Measurements from ENCODE around the gene KCNH6. TPM values are rescaled to one million over a fixed set of nuclear protein-coding genes. Genes with fewer than 3 reads are reported as not detected.

The KCNH6 gene
- total RNA-seq, 1 experiment from 2014 or later, result 1.6 TPM

DNA sequence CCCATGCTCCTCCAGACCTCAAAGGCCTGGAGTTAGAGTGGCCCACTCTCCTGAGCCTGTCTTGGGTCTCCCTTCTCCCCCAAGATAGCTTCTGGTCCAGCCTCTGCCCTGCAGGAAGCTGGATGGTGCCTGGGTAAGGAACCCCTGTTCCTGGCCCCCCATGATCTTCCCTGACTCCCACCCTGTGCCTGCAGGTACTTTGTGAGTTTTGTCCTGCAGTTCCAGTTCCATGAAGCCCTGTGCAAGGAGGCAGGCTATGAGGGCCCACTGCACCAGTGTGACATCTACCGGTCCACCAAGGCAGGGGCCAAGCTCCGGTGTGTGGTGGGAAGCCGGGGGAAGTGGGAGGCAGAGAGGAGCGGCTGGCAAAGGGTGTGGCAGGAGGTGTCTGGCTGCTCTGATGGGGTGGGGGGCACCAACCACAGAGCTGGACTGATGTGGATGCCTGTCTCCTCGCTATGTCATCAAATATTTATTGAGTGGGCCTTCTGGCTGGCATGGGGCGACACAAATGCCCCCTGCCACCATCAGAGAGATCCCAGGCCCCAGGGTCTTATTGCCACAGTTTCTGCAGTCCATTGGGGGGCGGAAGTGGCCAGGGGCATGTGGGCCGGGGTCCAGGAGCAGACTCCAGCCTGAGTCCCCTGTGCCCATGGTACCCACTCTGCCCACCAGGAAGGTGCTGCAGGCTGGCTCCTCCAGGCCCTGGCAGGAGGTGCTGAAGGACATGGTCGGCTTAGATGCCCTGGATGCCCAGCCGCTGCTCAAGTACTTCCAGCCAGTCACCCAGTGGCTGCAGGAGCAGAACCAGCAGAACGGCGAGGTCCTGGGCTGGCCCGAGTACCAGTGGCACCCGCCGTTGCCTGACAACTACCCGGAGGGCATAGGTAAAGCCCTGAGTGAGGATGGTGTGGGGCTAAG is 39.2 kb upstream of the KCNH6 start:
- H3K9ac ChIP-seq (ENCODE audit: extremely low read depth, insufficient read length, low read length), result no peak overlapping the region
- no peak overlapping the region for H3K27ac Mint-ChIP-seq
- H3K36me3 Mint-ChIP-seq (ENCODE audit: insufficient read depth in 1 of 3, low read depth in 3 of 3), result no peaks in the 10 kb centered on the region
- H3K27me3 Mint-ChIP-seq (ENCODE audit: low read depth), result peaks cover 2% of the 10 kb centered on the region
- H4K5ac ChIP-seq (ENCODE audit: insufficient read length, low read depth, low read length), result no peak overlapping the region
- H2BK120ac ChIP-seq (ENCODE audit: low read depth, low read length, poor library complexity, severe bottlenecking), result no peak overlapping the region
- no peaks in the 10 kb centered on the region for H3K79me2 ChIP-seq (ENCODE audit: insufficient read depth, low read length)
- H4K8ac ChIP-seq (replicated peaks; ENCODE audit: insufficient read length, low read depth, low read length), result no peak overlapping the region
- H2BK12ac ChIP-seq (ENCODE audit: insufficient read length, low read depth, low read length), result no peak overlapping the region
- H3K9me3 Mint-ChIP-seq, result no peaks in the 10 kb centered on the region
- peaks cover 2 to 7% of the 10 kb centered on the region in 2 experiments; a peak in 2 of 4 replicates for H3K4me1 Mint-ChIP-seq
- H3K18ac ChIP-seq (ENCODE audit: insufficient read length, low read depth, low read length), result no peak overlapping the region
- no peak overlapping the region for H2BK20ac ChIP-seq (ENCODE audit: low read depth, low read length, poor library complexity, severe bottlenecking)
- H3K9me3 ChIP-seq (ENCODE audit: control insufficient read depth, low read depth, low read length), result no peaks in the 10 kb centered on the region
- no peak overlapping the region for H2BK15ac ChIP-seq (ENCODE audit: low read depth, low read length)
- H3K56ac ChIP-seq (ENCODE audit: insufficient read length, low read depth, low read length), result no peak overlapping the region
- no peak overlapping the region for H2AFZ ChIP-seq (ENCODE audit: low read length)
- no peak overlapping the region for H3K4ac ChIP-seq (ENCODE audit: low read depth, low read length)
- H3K23ac ChIP-seq (ENCODE audit: insufficient read length, low read depth, low read length), result no peak overlapping the region
- no peaks in the 10 kb centered on the region for H3K27me3 ChIP-seq (ENCODE audit: insufficient read depth, low read length)
- TF ChIP-seq, protein P1, sequence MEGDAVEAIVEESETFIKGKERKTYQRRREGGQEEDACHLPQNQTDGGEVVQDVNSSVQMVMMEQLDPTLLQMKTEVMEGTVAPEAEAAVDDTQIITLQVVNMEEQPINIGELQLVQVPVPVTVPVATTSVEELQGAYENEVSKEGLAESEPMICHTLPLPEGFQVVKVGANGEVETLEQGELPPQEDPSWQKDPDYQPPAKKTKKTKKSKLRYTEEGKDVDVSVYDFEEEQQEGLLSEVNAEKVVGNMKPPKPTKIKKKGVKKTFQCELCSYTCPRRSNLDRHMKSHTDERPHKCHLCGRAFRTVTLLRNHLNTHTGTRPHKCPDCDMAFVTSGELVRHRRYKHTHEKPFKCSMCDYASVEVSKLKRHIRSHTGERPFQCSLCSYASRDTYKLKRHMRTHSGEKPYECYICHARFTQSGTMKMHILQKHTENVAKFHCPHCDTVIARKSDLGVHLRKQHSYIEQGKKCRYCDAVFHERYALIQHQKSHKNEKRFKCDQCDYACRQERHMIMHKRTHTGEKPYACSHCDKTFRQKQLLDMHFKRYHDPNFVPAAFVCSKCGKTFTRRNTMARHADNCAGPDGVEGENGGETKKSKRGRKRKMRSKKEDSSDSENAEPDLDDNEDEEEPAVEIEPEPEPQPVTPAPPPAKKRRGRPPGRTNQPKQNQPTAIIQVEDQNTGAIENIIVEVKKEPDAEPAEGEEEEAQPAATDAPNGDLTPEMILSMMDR (conservative IDR thresholded peaks at IDR 0.05), result no peak
- no peak overlapping the region for H4K91ac ChIP-seq (ENCODE audit: insufficient read length, low read depth, low read length)
- no peak overlapping the region for H3T11ph ChIP-seq (ENCODE audit: low read length)
- H4K20me1 ChIP-seq (ENCODE audit: control insufficient read depth, insufficient read depth, insufficient read length), result no peaks in the 10 kb centered on the region
- H2AK5ac ChIP-seq (ENCODE audit: insufficient read length, low read length), result no peak overlapping the region
- H3K27ac ChIP-seq (ENCODE audit: insufficient read length, low read depth, low read length), result no peak overlapping the region
- no peak overlapping the region for H3K14ac ChIP-seq (ENCODE audit: insufficient read depth, low read length)
- no peaks in the 10 kb centered on the region for H3K79me1 ChIP-seq (ENCODE audit: insufficient read depth, low read depth, low read length, poor library complexity, severe bottlenecking)
- no peak for DNase-seq
- H3K23me2 ChIP-seq (ENCODE audit: insufficient read length, low read depth, low read length, poor library complexity, severe bottlenecking), result no peaks in the 10 kb centered on the region
- no peak overlapping the region for H3K4me2 ChIP-seq (ENCODE audit: insufficient read depth, insufficient read length, low read length)
- H3K4me1 ChIP-seq (ENCODE audit: insufficient read depth, low read length), result no peaks in the 10 kb centered on the region
- no peak overlapping the region for H2BK5ac ChIP-seq (ENCODE audit: insufficient read length, low read length)
- no CpG with 5 or more reads among the region's 16 CpGs for WGBS (ENCODE audit: extremely low coverage, insufficient read length, low lambda C conversion rate)
- H3K4me3 Mint-ChIP-seq, result no peak overlapping the region

All from H9 (cell line).